SKM-1 (cell line): ENCODE data around the gene TRIM29.
"Not testable (repeated sequence)": the region's sequence is repeated elsewhere in the genome, so short reads cannot be mapped to it uniquely, and the experiment has no call there.

ENCODE experiments used
- DNase-seq: peaks from one replicate; lab custom pipeline; 2025; ENCODE audit not compliant: unreplicated experiment; lab: John Stamatoyannopoulos, UW

The TRIM29 gene, protein sequence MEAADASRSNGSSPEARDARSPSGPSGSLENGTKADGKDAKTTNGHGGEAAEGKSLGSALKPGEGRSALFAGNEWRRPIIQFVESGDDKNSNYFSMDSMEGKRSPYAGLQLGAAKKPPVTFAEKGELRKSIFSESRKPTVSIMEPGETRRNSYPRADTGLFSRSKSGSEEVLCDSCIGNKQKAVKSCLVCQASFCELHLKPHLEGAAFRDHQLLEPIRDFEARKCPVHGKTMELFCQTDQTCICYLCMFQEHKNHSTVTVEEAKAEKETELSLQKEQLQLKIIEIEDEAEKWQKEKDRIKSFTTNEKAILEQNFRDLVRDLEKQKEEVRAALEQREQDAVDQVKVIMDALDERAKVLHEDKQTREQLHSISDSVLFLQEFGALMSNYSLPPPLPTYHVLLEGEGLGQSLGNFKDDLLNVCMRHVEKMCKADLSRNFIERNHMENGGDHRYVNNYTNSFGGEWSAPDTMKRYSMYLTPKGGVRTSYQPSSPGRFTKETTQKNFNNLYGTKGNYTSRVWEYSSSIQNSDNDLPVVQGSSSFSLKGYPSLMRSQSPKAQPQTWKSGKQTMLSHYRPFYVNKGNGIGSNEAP

DNA sequence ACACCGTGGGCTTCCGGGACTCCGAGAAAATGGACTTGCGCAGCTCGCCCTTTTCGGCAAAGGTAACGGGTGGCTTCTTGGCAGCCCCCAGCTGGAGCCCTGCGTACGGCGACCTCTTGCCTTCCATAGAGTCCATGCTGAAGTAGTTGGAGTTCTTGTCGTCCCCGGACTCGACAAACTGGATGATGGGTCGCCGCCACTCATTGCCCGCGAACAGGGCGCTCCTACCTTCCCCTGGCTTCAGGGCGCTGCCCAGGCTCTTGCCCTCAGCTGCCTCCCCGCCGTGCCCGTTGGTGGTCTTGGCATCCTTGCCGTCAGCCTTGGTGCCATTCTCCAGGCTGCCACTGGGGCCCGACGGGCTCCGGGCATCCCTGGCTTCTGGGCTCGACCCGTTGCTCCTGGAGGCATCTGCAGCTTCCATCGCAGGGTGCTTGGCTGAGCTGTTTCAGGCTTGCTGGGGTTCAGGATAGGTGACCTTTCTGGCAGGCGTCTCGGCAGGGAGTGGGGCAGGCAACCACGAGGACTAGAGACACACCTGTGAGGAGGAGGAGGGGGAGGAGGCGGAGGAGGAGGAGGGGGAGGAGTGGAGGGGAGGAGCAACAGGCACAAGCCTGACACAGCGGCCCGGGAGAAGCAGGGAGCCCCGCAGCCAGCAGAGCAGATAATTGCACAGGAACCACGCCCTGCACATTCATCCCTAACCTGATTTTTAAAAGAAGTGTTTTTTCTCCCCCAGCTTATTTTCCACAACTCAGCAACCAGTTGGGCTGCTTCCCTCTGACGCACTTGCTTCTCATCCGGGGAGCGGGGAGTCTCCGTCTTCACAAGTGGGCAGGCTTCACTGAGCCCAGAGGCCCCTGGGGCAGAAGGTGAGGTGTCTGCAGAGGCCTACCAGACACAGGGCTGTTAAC is at the start of gene TRIM29:
TRIM29 (minus strand) TSS at position 503 of the 911 bp plus-strand sequence; CDS start at position 421, 82 bp downstream.
- DNase-seq, result no peak

DNA sequence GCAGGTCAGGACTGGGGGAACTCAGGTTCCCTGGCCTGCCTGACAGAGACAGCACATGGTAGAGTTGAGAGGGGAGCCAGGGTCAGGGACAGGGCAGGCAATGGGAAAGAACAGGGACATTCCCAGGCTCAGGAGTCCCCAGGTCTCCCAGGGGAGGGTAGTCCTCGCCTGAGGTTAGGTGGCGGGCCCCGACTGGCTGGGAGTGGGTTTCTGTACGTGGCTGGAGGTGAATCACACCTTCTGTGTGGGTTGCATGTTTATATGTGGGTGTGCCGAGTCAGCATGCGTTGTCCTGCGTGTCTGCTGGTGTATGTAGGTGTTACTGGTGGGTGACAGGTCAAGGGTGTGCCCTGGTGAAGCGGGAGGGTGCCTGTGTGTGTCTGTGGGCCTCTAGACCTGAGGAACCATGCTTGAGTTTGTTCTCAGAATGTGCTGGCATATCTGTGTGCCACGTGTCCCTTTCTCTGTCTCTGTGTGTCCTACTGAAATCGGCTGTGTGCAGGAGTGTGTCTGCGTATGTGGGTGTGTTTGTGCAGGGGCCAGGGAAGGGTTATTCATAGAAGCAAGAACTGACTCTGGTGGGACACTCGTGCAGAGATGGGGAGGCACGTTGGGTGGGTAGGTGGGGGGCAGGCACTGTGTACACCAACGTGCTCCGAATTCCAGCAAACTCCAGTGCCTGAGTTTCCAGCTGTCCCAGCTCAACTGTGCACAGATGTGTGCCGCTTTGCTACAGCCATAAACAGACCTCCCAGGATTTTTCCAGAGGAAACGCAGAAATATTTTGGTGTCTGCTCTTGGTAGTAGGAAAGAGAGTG is 49.1 kb upstream of the TRIM29 start:
- DNase-seq, result no peak

DNA sequence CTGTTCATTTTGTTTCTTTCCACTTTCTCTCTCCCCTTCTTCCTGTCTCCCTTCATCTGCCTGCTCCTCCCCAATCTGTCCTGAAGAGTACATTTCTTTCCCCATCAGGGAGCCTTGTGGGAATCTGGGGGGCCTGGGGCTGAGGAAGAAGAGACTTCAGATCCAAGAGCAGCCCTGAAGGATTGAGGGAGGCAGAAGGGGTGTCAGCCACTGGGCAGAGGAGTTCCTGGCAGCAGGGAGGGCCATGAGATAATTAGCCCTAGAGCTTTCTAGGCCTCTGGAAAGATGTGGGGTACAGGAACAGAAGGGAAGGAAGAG is 48.5 kb upstream of the TRIM29 start:
- no peak for DNase-seq

- no peak for DNase-seq
Measured at GRCh38 chr11:120185706-120186455, 48.0 kb upstream of the TRIM29 start.

DNA sequence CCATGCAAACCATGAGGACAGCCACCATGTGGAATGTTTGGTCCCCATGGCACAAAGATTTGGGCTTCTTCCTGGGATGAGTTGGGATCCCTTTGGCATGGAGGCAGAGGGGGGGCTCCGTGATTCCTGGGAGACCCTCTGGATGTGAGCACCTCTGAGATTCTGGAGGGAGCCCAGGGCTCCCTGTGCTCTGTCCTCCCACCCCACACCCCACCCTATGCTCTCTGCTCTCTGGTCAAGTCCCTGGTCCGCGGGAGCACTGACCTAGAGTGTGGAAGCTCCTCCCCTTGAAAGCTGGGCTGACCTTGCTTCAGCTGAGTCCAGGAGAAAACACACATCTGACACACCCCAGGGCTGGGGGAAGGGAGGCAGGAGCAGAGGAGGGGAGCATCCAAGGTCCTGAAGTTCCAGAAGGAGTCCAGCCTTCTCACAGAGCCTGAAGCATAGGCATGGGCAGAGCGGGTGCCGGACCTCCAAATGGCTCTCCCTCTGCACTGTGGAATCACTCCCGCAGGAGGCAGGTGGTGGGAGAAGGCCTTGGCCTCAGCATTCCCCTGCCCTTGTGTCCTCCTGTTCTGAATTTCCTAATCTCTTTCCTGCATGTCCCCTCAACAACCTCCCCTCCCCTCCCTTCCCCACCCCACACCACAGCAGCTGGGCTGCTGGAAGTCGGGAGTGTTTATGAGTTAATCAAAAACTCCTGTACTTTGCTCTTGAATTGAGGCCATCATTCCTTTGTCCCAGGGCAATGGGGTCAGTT is 47.2 kb upstream of the TRIM29 start:
- no peak for DNase-seq

- no peak for DNase-seq
Measured at GRCh38 chr11:120184371-120184945, 46.5 kb upstream of the TRIM29 start.

GRCh38 chr11:120183701-120184141 is 45.8 kb upstream of the TRIM29 start:
- no peak for DNase-seq

- DNase-seq, result no peak
Measured at GRCh38 chr11:120182790-120183491, 45.0 kb upstream of the TRIM29 start.

GRCh38 chr11:120182372-120182771 is 44.5 kb upstream of the TRIM29 start:
- no peak for DNase-seq

DNA sequence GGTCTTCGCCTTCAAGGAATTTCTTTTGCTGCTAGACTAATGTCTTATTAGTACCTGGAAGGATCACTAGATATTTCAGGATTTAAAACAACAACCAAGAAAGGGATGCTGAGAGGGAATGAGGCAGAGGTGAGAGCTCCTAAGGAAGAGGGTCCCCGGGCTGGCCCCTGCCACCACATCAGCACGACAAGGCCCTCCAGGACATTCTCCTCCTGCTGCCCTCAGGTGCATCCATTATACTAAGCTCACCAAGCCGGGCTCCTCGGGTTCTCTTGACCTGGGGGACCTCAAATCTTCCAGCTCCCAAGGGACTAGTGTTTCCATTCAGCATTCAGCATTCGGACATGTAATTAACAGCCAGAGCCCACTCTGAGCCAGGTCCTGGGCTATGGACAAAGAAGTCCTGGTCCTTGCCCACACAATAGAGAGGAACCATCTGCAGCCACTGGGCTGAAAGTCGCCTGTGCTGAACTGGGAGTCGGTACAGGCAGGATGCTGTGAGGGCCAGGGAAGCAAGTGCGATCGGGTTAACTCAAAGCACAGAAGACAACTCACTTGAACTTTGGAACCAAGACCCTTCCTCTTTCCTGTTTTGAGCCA is 43.6 kb upstream of the TRIM29 start:
- no peak for DNase-seq

DNA sequence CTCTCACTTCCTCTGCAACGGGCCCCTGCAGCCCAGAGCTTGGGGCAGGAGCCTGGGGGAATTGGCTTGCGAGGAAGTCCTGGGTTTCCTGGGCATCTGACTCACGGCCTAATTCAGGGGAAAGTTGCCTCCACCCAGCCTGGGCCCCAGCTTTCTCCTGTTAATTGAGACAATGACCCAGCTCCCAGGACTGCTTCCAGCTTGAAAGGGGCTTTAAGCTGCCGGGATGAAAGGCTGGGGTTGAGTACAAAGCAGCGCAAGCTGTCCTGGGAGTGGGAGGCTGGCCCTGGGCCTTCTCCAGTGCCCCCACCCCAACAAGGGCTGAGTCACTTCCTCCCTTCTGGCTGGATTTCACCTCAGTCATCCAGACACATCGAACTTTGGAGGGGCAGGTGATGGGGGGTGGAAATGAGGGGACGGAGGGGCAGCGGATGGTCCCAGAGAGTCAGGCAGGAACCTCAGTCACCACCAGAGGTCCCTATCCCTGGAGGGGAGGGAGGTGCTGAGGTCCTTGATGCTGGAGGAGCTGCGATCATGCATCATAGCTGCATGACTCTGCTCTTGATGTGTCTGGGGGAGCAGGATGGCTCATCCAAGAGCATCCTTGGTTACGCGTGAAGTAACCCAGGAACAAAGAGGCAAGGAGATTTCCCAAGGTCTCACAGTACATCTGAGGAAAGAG is 42.8 kb upstream of the TRIM29 start:
- DNase-seq, result no peak

DNA sequence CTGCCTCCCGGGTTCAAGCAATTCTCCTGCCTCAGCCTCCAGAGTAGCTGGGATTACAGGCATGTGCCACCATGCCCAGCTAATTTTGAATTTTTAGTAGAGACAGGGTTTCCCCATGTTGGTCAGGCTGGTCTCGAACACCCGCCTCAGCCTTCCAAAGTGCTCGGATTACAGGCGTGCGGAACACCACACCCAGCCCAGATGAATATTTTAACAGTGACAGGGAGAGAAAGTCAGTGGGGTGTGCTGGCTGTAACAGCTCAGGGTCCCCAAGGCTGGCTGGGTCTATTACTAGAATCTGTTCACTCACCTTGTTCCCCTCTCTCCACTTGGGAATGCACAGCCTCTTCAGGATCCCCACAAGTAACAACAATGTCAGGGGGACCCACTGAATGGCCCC is 42.1 kb upstream of the TRIM29 start:
- not testable (repeated sequence) for DNase-seq

GRCh38 chr11:120179057-120179672 is 41.3 kb upstream of the TRIM29 start:
- no peak for DNase-seq

GRCh38 chr11:120178561-120179056 is 40.7 kb upstream of the TRIM29 start:
- no peak for DNase-seq

GRCh38 chr11:120174866-120175265 is 37.0 kb upstream of the TRIM29 start:
- no peak for DNase-seq

GRCh38 chr11:120173807-120174206 is 35.9 kb upstream of the TRIM29 start:
- DNase-seq, result no peak
